ENCODE measurements around the gene TBC1D5. TPM values are rescaled to one million over a fixed set of nuclear protein-coding genes. Genes with fewer than 3 reads are reported as not detected.

TBC1D5 gene
- total and polyA plus RNA-seq, 2 donors (not counting 1 experiment from before 2014, with no cell fraction given), result 22.6 to 111 TPM

- Histone ChIP-seq H4K20me1 (ENCODE audit: control insufficient read depth, insufficient read depth, low read length, poor library complexity, severe bottlenecking) (no peaks in the 10 kb centered on the region), H2AFZ (ENCODE audit: insufficient read depth, low read depth, low read length, poor library complexity, severe bottlenecking) (no peak overlapping the region), H3K4me2 (replicated peaks; ENCODE audit: low read depth, low read length, poor library complexity, severe bottlenecking) (no peak overlapping the region), H3K27ac (ENCODE audit: low read length in 2 of 2) (no peak overlapping the region), H3K9me3 (ENCODE audit: control extremely low read depth in 1 of 3, control insufficient read depth in 2 of 3, insufficient read depth in 1 of 3, low read length in 2 of 3) (peaks cover 0 to 24% (median 2%) of the 10 kb centered on the region in 3 donors), H3K4me3 (ENCODE audit: control extremely low read depth in 1 of 5, extremely low read depth in 1 of 5, insufficient read depth in 1 of 5, low read depth in 2 of 5, low read length in 4 of 5) (no peak overlapping the region), H3K27me3 (replicated peaks in 1 of 4; ENCODE audit: control extremely low read depth in 1 of 4, control insufficient read depth in 3 of 4, insufficient read depth in 4 of 4, low read length in 3 of 4) (no peaks in the 10 kb centered on the region), H3K36me3 (replicated peaks in 1 of 2; ENCODE audit: control extremely low read depth in 1 of 2, control insufficient read depth in 1 of 2, extremely low read depth in 1 of 2, insufficient read depth in 2 of 2, low read length in 1 of 2) (no peaks in the 10 kb centered on the region), H3K79me2 (ENCODE audit: control insufficient read depth, insufficient read depth, low read length) (no peaks in the 10 kb centered on the region), H3K4me1 (ENCODE audit: control insufficient read depth in 2 of 2, insufficient read depth in 2 of 2, low read length in 2 of 2) (peaks cover 0 to 2% of the 10 kb centered on the region in 2 donors), H3K9ac (ENCODE audit: low read length) (no peak overlapping the region)
- Mint-ChIP-seq H3K4me1 (peaks cover under 1% of the 10 kb centered on the region), H3K4me3 (no peak overlapping the region), H3K27ac (no peak overlapping the region), H3K27me3 (no peaks in the 10 kb centered on the region), H3K9me3 (ENCODE audit: insufficient read depth) (no peaks in the 10 kb centered on the region)
- no peak for TF ChIP-seq EZH2 (IDR thresholded peaks at IDR 0.05; ENCODE audit: borderline replicate concordance, insufficient read depth, low read depth, low read length, poor library complexity, severe bottlenecking)
- TF ChIP-seq CTCF (IDR thresholded peaks at IDR 0.05), result no peak
- intact Hi-C loops (cut with micrococcal nuclease), result no loop called here
- WGBS (ENCODE audit: insufficient coverage), result 98% methylated on average over 14 of the region's 19 CpGs
- CTCF ChIA-PET, result no interaction called here
- DNase-seq, result no peak
- ATAC-seq (ENCODE audit: low read depth), result no peak
- POLR2A ChIA-PET, result no interaction called here
Measured at GRCh38 chr3:17133632-17134545, 608.5 kb downstream of the TBC1D5 start.

Measured in B cell (primary cell).